HepG2 (cell line): ENCODE measurements around the gene FSD2. TPM values are rescaled to one million over a fixed set of nuclear protein-coding genes. Genes with fewer than 3 reads are reported as not detected.

ENCODE experiments used
- ATAC-seq: fragments of 200-7000 bp; cut with Tn5 transposase; 3 replicates; pipeline ENCODE4 v1.9.1; 2020; ENCODE audit warnings: mild to moderate bottlenecking, moderate library complexity
- BruUV-seq: library from RNA; stranded (reverse); fragments of 400-500 nt; replicated peaks from 2 replicates; lab custom pipeline; 2021; lab: Mats Ljungman, UMichigan
- CTCF ChIA-PET: fragments of 300-600 bp; formaldehyde crosslinking; extraction: SDS; loops from one replicate; lab custom pipeline; 2021; ENCODE audit warnings: low total read pairs, inconsistent platforms, low intra/inter-chr PET ratio; lab: Yijun Ruan, JAX
- POLR2A ChIA-PET: fragments of 350-600 bp; sonication (Branson Sonifier 250); formaldehyde crosslinking; loops from one replicate; lab custom pipeline; 2020; ENCODE audit warnings: antibody characterized with exemption, inconsistent platforms; lab: Yijun Ruan, JAX
- DNase-seq: peaks from one replicate; pipeline ENCODE4 v3.0.0-alpha.2; 2015; ENCODE audit warnings: low spot score
- FAIRE-seq: peaks from 3 replicates; lab custom pipeline; 2011; peaks lifted over from hg19 to GRCh38; lab: Jason Lieb, UNC
- H2AFZ ChIP-seq: one replicate; pipeline ENCODE4 v1.6.1; 2011; ENCODE audit warnings: low read length, inconsistent platforms
- H3K27ac ChIP-seq: fragments of 300-600 bp; 3 replicates; pipeline ENCODE4 v1.8.0; 2011; ENCODE audit warnings: mixed run types, mild to moderate bottlenecking, mixed read lengths, low read length, inconsistent platforms; ENCODE audit not compliant: insufficient read depth; ENCODE audit errors: extremely low read length
- H3K27me3 ChIP-seq, 2 experiments: fragments of 200-600 bp in 1 of 2; 2 replicates in 1 of 2; 3 replicates in 1 of 2; pipeline versions ENCODE4 v1.6.0 to v1.8.0; 2011; ENCODE audit warnings: low read length in 2 of 2, mild to moderate bottlenecking in 2 of 2, moderate library complexity in 2 of 2, inconsistent platforms in 1 of 2; ENCODE audit not compliant: insufficient read depth in 2 of 2, control insufficient read depth in 1 of 2
- H3K36me3 ChIP-seq, 2 experiments: fragments of 200-600 bp in 1 of 2; replicated peaks in 1 of 2; 2 replicates in 1 of 2; 3 replicates in 1 of 2; pipeline versions ENCODE4 v1.5.1 to v1.8.0; 2011; ENCODE audit warnings: low read length in 2 of 2, inconsistent platforms in 1 of 2; ENCODE audit not compliant: insufficient read depth in 2 of 2, control insufficient read depth in 1 of 2
- H3K4me1 ChIP-seq: 2 replicates; pipeline ENCODE4 v1.5.1; 2012; ENCODE audit warnings: low read length, inconsistent platforms; ENCODE audit not compliant: insufficient read depth
- H3K4me2 ChIP-seq: 2 replicates; pipeline ENCODE4 v1.6.0; 2011; ENCODE audit warnings: low read depth, low read length, inconsistent platforms
- H3K4me3 ChIP-seq, 3 experiments: fragments of 200-600 bp in 1 of 3; sonication (generic), shearing (Covaris generic) in 1 of 3; replicated peaks in 1 of 3; 2 replicates each; pipeline ENCODE4 v1.5.1; 2011 to 2016; ENCODE audit warnings: low read length in 3 of 3, inconsistent platforms in 2 of 3, low read depth in 2 of 3, mild to moderate bottlenecking in 2 of 3, control low read depth in 1 of 3, mixed read lengths in 1 of 3; ENCODE audit not compliant: insufficient read depth in 1 of 3
- H3K79me2 ChIP-seq: one replicate; pipeline ENCODE4 v1.6.1; 2011; ENCODE audit warnings: low read length, inconsistent platforms; ENCODE audit not compliant: insufficient read depth
- H3K9ac ChIP-seq: 2 replicates; pipeline ENCODE4 v1.6.0; 2011; ENCODE audit warnings: mild to moderate bottlenecking, low read depth, low read length, inconsistent platforms; ENCODE audit not compliant: insufficient read depth
- H3K9me3 ChIP-seq: 2 replicates; pipeline ENCODE4 v1.5.1; 2012; ENCODE audit warnings: mild to moderate bottlenecking, low read length
- H4K20me1 ChIP-seq: 2 replicates; pipeline ENCODE4 v1.6.0; 2011; ENCODE audit warnings: inconsistent platforms, mild to moderate bottlenecking, low read length, moderate library complexity; ENCODE audit not compliant: insufficient read depth
- ARID2 ChIP-seq: sonication (generic); formaldehyde crosslinking; IDR thresholded peaks from 2 replicates; pipeline ENCODE4 v1.8.1; 2022; ENCODE audit warnings: mild to moderate bottlenecking, missing genetic modification reagents, borderline replicate concordance
- FOXO1 ChIP-seq: sonication (generic); formaldehyde crosslinking; IDR thresholded peaks from 2 replicates; pipeline ENCODE4 v1.4.0; 2020; ENCODE audit warnings: missing genetic modification reagents
- GLMP ChIP-seq: sonication (generic); formaldehyde crosslinking; IDR thresholded peaks from 2 replicates; pipeline ENCODE4 v1.9.0; 2021; ENCODE audit warnings: missing genetic modification reagents, mild to moderate bottlenecking, borderline replicate concordance
- KAT7 ChIP-seq: IDR thresholded peaks from 2 replicates; pipeline ENCODE4 v1.6.1; 2018; ENCODE audit warnings: borderline replicate concordance, missing compliant biosample characterization
- MLX ChIP-seq: IDR thresholded peaks from 2 replicates; pipeline ENCODE4 v1.6.1; 2016
- NR2F1 ChIP-seq, 2 experiments: fragments of 450-650 bp in 1 of 2; formaldehyde crosslinking in 1 of 2; IDR thresholded peaks; 2 replicates each; pipeline versions ENCODE4 v1.5.0 to v1.6.1; 2016 to 2020; ENCODE audit warnings: mild to moderate bottlenecking in 1 of 2, missing compliant biosample characterization in 1 of 2, missing genetic modification reagents in 1 of 2, moderate library complexity in 1 of 2
- PATZ1 ChIP-seq: sonication (generic); formaldehyde crosslinking; IDR thresholded peaks from 2 replicates; pipeline ENCODE4 v1.4.0; 2020; ENCODE audit warnings: missing genetic modification reagents
- POGZ ChIP-seq: sonication (generic); formaldehyde crosslinking; IDR thresholded peaks from 2 replicates; pipeline ENCODE4 v1.4.0; 2020; ENCODE audit warnings: mild to moderate bottlenecking, missing genetic modification reagents
- RFXANK ChIP-seq: IDR thresholded peaks from 2 replicates; pipeline ENCODE4 v1.6.1; 2016
- SOX6 ChIP-seq, 2 experiments: fragments of 450-650 bp in 1 of 2; sonication (generic) in 1 of 2; formaldehyde crosslinking in 1 of 2; IDR thresholded peaks; 2 replicates each; pipeline versions ENCODE4 v1.4.0 to v1.6.1; 2017 to 2020; ENCODE audit warnings: antibody characterized with exemption in 1 of 2, mild to moderate bottlenecking in 1 of 2, missing genetic modification reagents in 1 of 2
- TCF12 ChIP-seq, 2 experiments: fragments of 450-650 bp in 1 of 2; sonication (generic) in 1 of 2; formaldehyde crosslinking in 1 of 2; IDR thresholded peaks; 2 replicates each; pipeline versions ENCODE4 v1.6.1 to v1.8.0; 2017 to 2022; ENCODE audit warnings: antibody characterized with exemption in 1 of 2, mild to moderate bottlenecking in 1 of 2, missing genetic modification reagents in 1 of 2, moderate library complexity in 1 of 2
- ZNF225 ChIP-seq: sonication (generic); formaldehyde crosslinking; IDR thresholded peaks from 2 replicates; pipeline ENCODE4 v1.4.0; 2020; ENCODE audit warnings: mild to moderate bottlenecking, missing genetic modification reagents
- ZNF256 ChIP-seq: sonication (generic); formaldehyde crosslinking; conservative IDR thresholded peaks from 2 replicates; pipeline ENCODE4 v1.4.0; 2020; ENCODE audit warnings: missing genetic modification reagents
- ZNF264 ChIP-seq: sonication (generic); formaldehyde crosslinking; IDR thresholded peaks from 2 replicates; pipeline ENCODE4 v1.4.0; 2020; ENCODE audit warnings: missing genetic modification reagents
- ZNF552 ChIP-seq: sonication (generic); formaldehyde crosslinking; IDR thresholded peaks from 2 replicates; pipeline ENCODE4 v1.9.0; 2022; ENCODE audit warnings: missing genetic modification reagents, mild to moderate bottlenecking, borderline replicate concordance
- ZNF563 ChIP-seq: sonication (generic); formaldehyde crosslinking; IDR thresholded peaks from 2 replicates; pipeline ENCODE4 v1.8.0; 2022; ENCODE audit warnings: mild to moderate bottlenecking, moderate library complexity, missing genetic modification reagents
- ZNF879 ChIP-seq: sonication (generic); formaldehyde crosslinking; IDR thresholded peaks from 2 replicates; pipeline ENCODE4 v1.8.1; 2023; ENCODE audit warnings: missing genetic modification reagents
- WGBS: methylation state at CpG from one replicate; pipeline ENCODE4 v1.1.6; 2017; ENCODE audit warnings: low lambda C conversion rate; 5-methylcytosine and 5-hydroxymethylcytosine counted together
- in situ Hi-C: cut with HindIII; loops from 2 replicates; pipeline ENCODE4 v1.10.0; 2017; ENCODE audit warnings: low pct_unique_long_range_greater_than_20kb; ENCODE audit not compliant: extremely low pct_ligation_motif_present
- intact Hi-C: fragments of 100-400 bp; cut with micrococcal nuclease; formaldehyde crosslinking; loops from one replicate; pipeline ENCODE4 v1.10.0; 2022; ENCODE audit not compliant: unreplicated experiment
- polyA plus RNA-seq, 8 experiments: library from polyadenylated mRNA; depleted of rRNA in 3 of 8; stranded (reverse) in 7 of 8; unstranded in 1 of 8; fragments of >200 nt; fragmentation: Illumina TruSeq in 4 of 8; extraction: Trizol in 4 of 8; gene quantifications; 2 replicates each; pipeline versions ENCODE4 v1.2.1 to v1.2.3, GENCODE V29; 2011 to 2016; ENCODE audit warnings: low read depth in 4 of 8, missing spikeins in 1 of 8, mixed read lengths in 1 of 8; ENCODE audit not compliant: insufficient read depth in 1 of 8
- total RNA-seq, 5 experiments: library from RNA; depleted of rRNA; stranded (reverse); fragments of >200 nt; fragmentation: Illumina TruSeq; extraction: Trizol; gene quantifications; 2 replicates each; pipeline ENCODE4 v1.2.3, GENCODE V29; 2016; ENCODE audit warnings: low read depth in 1 of 5

FSD2 gene
- total and polyA plus RNA-seq, 2 of the 13 experiments (the other 11 are each of a cell fraction or from before 2014, with no cell fraction given), result not detected

- in situ Hi-C loops, result no loop called here
Measured at GRCh38 chr15:82845686-82846085, 39.8 kb upstream of the FSD2 start.

More at GRCh38 chr15:82845686-82846085, 39.8 kb upstream of the FSD2 start:
- intact Hi-C loops, result no loop called here
- Histone ChIP-seq H3K4me1 (peaks cover 17% of the 10 kb centered on the region), H3K27ac (no peak overlapping the region), H3K4me2 (no peak overlapping the region), H4K20me1 (no peaks in the 10 kb centered on the region), H3K9me3 (no peaks in the 10 kb centered on the region), H2AFZ (no peak overlapping the region), H3K9ac (no peak overlapping the region), H3K79me2 (no peaks in the 10 kb centered on the region), H3K27me3 (no peaks in the 10 kb centered on the region; a peak in 1 of 5 replicates), H3K36me3 (no peaks in the 10 kb centered on the region), H3K4me3 (no peak overlapping the region)
- no TSS peak for BruUV-seq
- CTCF ChIA-PET, result no interaction called here
- FAIRE-seq (no peak), DNase-seq (no peak), ATAC-seq (no peak)
- TF ChIP-seq GLMP (CRISPR knock-in tag) (no peak), ZNF225 (CRISPR knock-in tag) (no peak), RFXANK (CRISPR knock-in tag) (no peak), KAT7 (no peak), ARID2 (no peak), MLX (CRISPR knock-in tag) (no peak), ZNF879 (CRISPR knock-in tag) (no peak), SOX6 (IDR thresholded peaks at IDR 0.05) (no peak), SOX6 (CRISPR knock-in tag; IDR thresholded peaks at IDR 0.05) (no peak), ZNF256 (CRISPR knock-in tag) (no peak), POGZ (no peak), FOXO1 (no peak), TCF12 (IDR thresholded peaks at IDR 0.05) (no peak), TCF12 (CRISPR knock-in tag; IDR thresholded peaks at IDR 0.05) (no peak), ZNF563 (CRISPR knock-in tag) (no peak), NR2F1 (CRISPR knock-in tag; IDR thresholded peaks at IDR 0.05) (no peak), ZNF264 (CRISPR knock-in tag) (no peak), PATZ1 (CRISPR knock-in tag) (no peak), ZNF552 (CRISPR knock-in tag) (no peak)
- POLR2A ChIA-PET, result no interaction called here
- WGBS, result 95% methylated on average over 6 of the region's 7 CpGs
